Smooth muscle cell (in vitro differentiated cells): Measurements from ENCODE around the gene ADARB2. TPM values are rescaled to one million over a fixed set of nuclear protein-coding genes. Genes with fewer than 3 reads are reported as not detected.

ENCODE experiments used
- DNase-seq: peaks from one replicate; lab custom pipeline; 2025; ENCODE audit not compliant: unreplicated experiment; lab: John Stamatoyannopoulos, UW
- H2AFZ ChIP-seq: fragments of 200-600 bp; sonication (generic); 2 replicates; pipeline ENCODE4 v1.6.0; 2016; ENCODE audit warnings: antibody characterized with exemption, low read depth, mild to moderate bottlenecking
- H3F3A ChIP-seq: fragments of 200-600 bp; sonication (generic); 2 replicates; pipeline ENCODE4 v1.6.0; 2017; ENCODE audit warnings: antibody characterized with exemption, low read depth
- H3K27ac ChIP-seq: fragments of 200-600 bp; sonication (generic); 2 replicates; pipeline ENCODE4 v1.5.1; 2016; ENCODE audit warnings: low read depth, mild to moderate bottlenecking
- H3K27me3 ChIP-seq: fragments of 200-600 bp; sonication (generic); 2 replicates; pipeline ENCODE4 v1.6.1; 2016; ENCODE audit warnings: low read depth, mild to moderate bottlenecking
- H3K36me3 ChIP-seq: fragments of 200-600 bp; sonication (generic); 2 replicates; pipeline ENCODE4 v1.5.1; 2016; ENCODE audit warnings: low read depth
- H3K4me1 ChIP-seq: fragments of 200-600 bp; sonication (generic); 2 replicates; pipeline ENCODE4 v1.5.1; 2016; ENCODE audit warnings: low read depth
- H3K4me2 ChIP-seq: fragments of 200-600 bp; sonication (generic); 2 replicates; pipeline ENCODE4 v1.6.0; 2016; ENCODE audit warnings: mild to moderate bottlenecking
- H3K4me3 ChIP-seq: fragments of 200-600 bp; sonication (generic); 2 replicates; pipeline ENCODE4 v1.5.1; 2016; ENCODE audit warnings: mild to moderate bottlenecking
- H3K79me2 ChIP-seq: fragments of 200-600 bp; sonication (generic); 2 replicates; pipeline ENCODE4 v1.6.0; 2016; ENCODE audit warnings: low read depth, mild to moderate bottlenecking
- H3K9ac ChIP-seq: fragments of 200-600 bp; sonication (generic); 2 replicates; pipeline ENCODE4 v1.6.0; 2016; ENCODE audit warnings: low read depth
- H3K9me3 ChIP-seq: fragments of 200-600 bp; sonication (generic); replicated peaks from 2 replicates; pipeline ENCODE4 v1.5.1; 2016; ENCODE audit warnings: low read depth
- H4K20me1 ChIP-seq: fragments of 200-600 bp; sonication (generic); 2 replicates; pipeline ENCODE4 v1.6.0; 2016; ENCODE audit warnings: low read depth
- CTCF ChIP-seq: fragments of 200-600 bp; sonication (generic); IDR thresholded peaks from 2 replicates; pipeline ENCODE4 v1.5.1; 2017; ENCODE audit warnings: borderline replicate concordance, mild to moderate bottlenecking, antibody characterized with exemption; ENCODE audit not compliant: insufficient read depth, poor library complexity, severe bottlenecking
- WGBS: methylation state at CpG from one replicate; pipeline ENCODE4 v1.1.7; 2016; ENCODE audit warnings: low lambda C conversion rate; 5-methylcytosine and 5-hydroxymethylcytosine counted together
- polyA plus RNA-seq: library from polyadenylated mRNA; unstranded; fragments of >200 nt; fragmentation: Nextera tagmentation; extraction: Ambion mirVana; gene quantifications from 2 replicates; pipeline ENCODE4 v1.2.1, GENCODE V29; 2016
- total RNA-seq: library from RNA; depleted of rRNA; stranded (reverse); fragments of >200 nt; gene quantifications from 2 replicates; pipeline ENCODE4 v1.2.3, GENCODE V29; 2014

The ADARB2 gene
- total and polyA plus RNA-seq, 2 experiments from 2014 or later: 0.13 to 0.39 TPM

DNA sequence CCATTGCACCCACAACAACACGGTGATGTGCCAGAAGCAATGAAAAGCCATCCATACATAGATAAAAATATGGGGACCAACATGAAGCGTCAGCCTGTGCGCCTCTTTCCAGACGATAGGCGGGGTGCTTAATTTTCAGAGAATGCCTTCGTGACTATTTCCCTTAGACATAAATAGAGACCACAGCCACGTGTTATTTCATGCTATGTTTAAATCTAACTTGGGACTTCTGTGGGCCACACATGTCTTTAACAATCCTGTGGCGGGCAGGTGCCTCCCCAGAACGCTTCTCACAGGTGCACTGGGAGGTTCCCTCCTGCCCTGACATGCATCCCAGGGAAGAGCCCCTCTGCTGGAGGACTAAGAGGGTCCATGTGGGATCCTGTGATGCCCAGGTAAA, 259.7 kb downstream of the ADARB2 start:
- no peak overlapping the region for H2AFZ ChIP-seq
- no peaks in the 10 kb centered on the region for H3K36me3 ChIP-seq
- H3K4me3 ChIP-seq: no peak overlapping the region
- TF ChIP-seq CTCF: no peak
- H3K4me2 ChIP-seq: no peak overlapping the region
- H3K9ac ChIP-seq: no peak overlapping the region
- 95% methylated on average over 9 of the region's 9 CpGs for WGBS
- DNase-seq: no peak
- peaks cover 8% of the 10 kb centered on the region for H3K27me3 ChIP-seq
- H3K4me1 ChIP-seq: peaks cover 6% of the 10 kb centered on the region
- H3K9me3 ChIP-seq: no peaks in the 10 kb centered on the region
- H4K20me1 ChIP-seq: no peaks in the 10 kb centered on the region
- H3K27ac ChIP-seq: no peak overlapping the region
- H3F3A ChIP-seq: no peaks in the 10 kb centered on the region
- H3K79me2 ChIP-seq: no peaks in the 10 kb centered on the region

GRCh38 chr10:1476455-1476803, 260.9 kb downstream of the ADARB2 start:
- no peak overlapping the region for H3K9ac ChIP-seq
- no peak for TF ChIP-seq CTCF
- no peak overlapping the region for H3K27ac ChIP-seq
- H3K9me3 ChIP-seq: no peaks in the 10 kb centered on the region
- DNase-seq: no peak
- H3K79me2 ChIP-seq: no peaks in the 10 kb centered on the region
- WGBS: 80% methylated on average over 13 of the region's 13 CpGs
- peaks cover 6% of the 10 kb centered on the region for H3K4me1 ChIP-seq
- H2AFZ ChIP-seq: no peak overlapping the region
- H3F3A ChIP-seq: no peaks in the 10 kb centered on the region
- no peak overlapping the region for H3K4me2 ChIP-seq
- no peaks in the 10 kb centered on the region for H3K36me3 ChIP-seq
- no peaks in the 10 kb centered on the region for H3K27me3 ChIP-seq
- H4K20me1 ChIP-seq: no peaks in the 10 kb centered on the region
- H3K4me3 ChIP-seq: no peak overlapping the region

- H3F3A ChIP-seq: no peaks in the 10 kb centered on the region
- no peak for TF ChIP-seq CTCF
- H3K4me3 ChIP-seq: no peak overlapping the region
- no peak overlapping the region for H2AFZ ChIP-seq
- H3K36me3 ChIP-seq: no peaks in the 10 kb centered on the region
- WGBS: 26% methylated on average over 6 of the region's 6 CpGs
- no peaks in the 10 kb centered on the region for H4K20me1 ChIP-seq
- no peak for DNase-seq
- H3K4me1 ChIP-seq: peaks cover 6% of the 10 kb centered on the region
- no peaks in the 10 kb centered on the region for H3K27me3 ChIP-seq
- no peak overlapping the region for H3K27ac ChIP-seq
- no peak overlapping the region for H3K9ac ChIP-seq
- H3K4me2 ChIP-seq: no peak overlapping the region
- H3K79me2 ChIP-seq: no peaks in the 10 kb centered on the region
- no peaks in the 10 kb centered on the region for H3K9me3 ChIP-seq
These were observed 261.4 kb downstream of the ADARB2 start for GRCh38 chr10:1475771-1476454.

DNA sequence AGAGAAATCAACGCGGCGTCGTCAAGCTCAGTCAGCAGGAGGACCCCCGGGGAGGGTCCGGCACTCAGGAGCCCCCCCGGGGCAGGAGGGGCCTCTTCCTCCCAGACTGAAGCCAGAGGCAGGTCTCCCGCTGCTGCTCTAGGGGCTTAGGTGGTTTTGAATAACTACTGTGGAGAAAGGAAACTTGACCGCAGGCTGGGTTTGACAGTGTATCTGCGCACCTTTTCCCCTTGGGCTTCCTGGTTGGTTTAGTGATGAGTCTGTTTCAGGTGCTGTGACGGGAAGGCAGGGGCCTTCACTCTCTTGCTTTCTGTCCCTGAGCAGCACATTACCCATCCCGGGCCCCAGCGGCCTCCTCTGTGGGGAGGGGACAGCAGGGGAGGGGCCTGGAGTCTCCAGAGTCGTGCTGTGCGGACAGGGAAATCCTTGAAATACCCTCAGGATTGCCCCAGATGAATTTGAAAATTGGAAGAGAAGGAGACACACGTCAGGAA, 262.2 kb downstream of the ADARB2 start:
- H3K27ac ChIP-seq: no peak overlapping the region
- WGBS: 66% methylated on average over 15 of the region's 16 CpGs
- no peak for DNase-seq
- no peak overlapping the region for H3K4me3 ChIP-seq
- no peak overlapping the region for H3K4me2 ChIP-seq
- H3K27me3 ChIP-seq: no peaks in the 10 kb centered on the region
- H4K20me1 ChIP-seq: no peaks in the 10 kb centered on the region
- H3K9me3 ChIP-seq: no peaks in the 10 kb centered on the region
- peaks cover 6% of the 10 kb centered on the region for H3K4me1 ChIP-seq
- no peak overlapping the region for H3K9ac ChIP-seq
- no peaks in the 10 kb centered on the region for H3K79me2 ChIP-seq
- no peaks in the 10 kb centered on the region for H3K36me3 ChIP-seq
- H2AFZ ChIP-seq: no peak overlapping the region
- TF ChIP-seq CTCF: no peak
- no peaks in the 10 kb centered on the region for H3F3A ChIP-seq
